Neuronal stem cell (in vitro differentiated cells): ENCODE measurements around the gene GMDS.

ENCODE experiments used
- DNase-seq: peaks from one replicate; pipeline ENCODE4 v3.0.0-alpha.2; 2013; ENCODE audit warnings: low spot score
- H2AFZ ChIP-seq: one replicate; pipeline ENCODE4 v1.6.1; 2013; ENCODE audit warnings: mild to moderate bottlenecking, low read length, inconsistent platforms
- H2AK5ac ChIP-seq: 2 replicates; pipeline ENCODE4 v1.6.1; 2013; ENCODE audit warnings: low read depth, mild to moderate bottlenecking, inconsistent platforms, low read length, moderate library complexity, mixed read lengths
- H2BK120ac ChIP-seq: 2 replicates; pipeline ENCODE4 v1.6.1; 2013; ENCODE audit warnings: low read depth, mild to moderate bottlenecking, inconsistent platforms, low read length, moderate library complexity, mixed read lengths
- H2BK12ac ChIP-seq: one replicate; pipeline ENCODE4 v1.6.1; 2013; ENCODE audit warnings: low read length, inconsistent platforms
- H2BK15ac ChIP-seq: 2 replicates; pipeline ENCODE4 v1.6.1; 2013; ENCODE audit warnings: mild to moderate bottlenecking, low read length, inconsistent platforms, mixed read lengths
- H2BK5ac ChIP-seq: one replicate; pipeline ENCODE4 v1.6.1; 2013; ENCODE audit warnings: inconsistent platforms, mild to moderate bottlenecking, low read length, moderate library complexity
- H3K14ac ChIP-seq: one replicate; pipeline ENCODE4 v1.6.1; 2013; ENCODE audit warnings: low read length, inconsistent platforms
- H3K18ac ChIP-seq: 2 replicates; pipeline ENCODE4 v1.6.1; 2013; ENCODE audit warnings: low read length, inconsistent platforms
- H3K23ac ChIP-seq: 2 replicates; pipeline ENCODE4 v1.6.1; 2013; ENCODE audit warnings: low read depth, mild to moderate bottlenecking, mixed read lengths, low read length, inconsistent platforms; ENCODE audit not compliant: poor library complexity
- H3K27ac ChIP-seq: replicated peaks from 3 replicates; pipeline ENCODE4 v1.5.1; 2013; ENCODE audit warnings: low read length, inconsistent platforms
- H3K27me3 ChIP-seq, 3 experiments: 2 replicates each; pipeline ENCODE4 v1.6.1; 2013; ENCODE audit warnings: low read length in 3 of 3, mild to moderate bottlenecking in 2 of 3, inconsistent platforms in 1 of 3, low read depth in 1 of 3, mixed read lengths in 1 of 3, moderate library complexity in 1 of 3; ENCODE audit not compliant: control insufficient read depth in 3 of 3, insufficient read depth in 3 of 3
- H3K36me3 ChIP-seq, 2 donors: replicated peaks in 1 of 2; 2 replicates each; pipeline ENCODE4 v1.6.1; 2013; ENCODE audit warnings: low read length in 2 of 2; ENCODE audit not compliant: control insufficient read depth in 2 of 2, insufficient read depth in 2 of 2
- H3K4ac ChIP-seq: 2 replicates; pipeline ENCODE4 v1.6.1; 2013; ENCODE audit warnings: inconsistent platforms, mild to moderate bottlenecking, low read length, moderate library complexity
- H3K4me1 ChIP-seq, 2 donors: 1 replicate in 1 of 2; 2 replicates in 1 of 2; pipeline ENCODE4 v1.6.1; 2013; ENCODE audit warnings: low read length in 2 of 2, low read depth in 1 of 2; ENCODE audit not compliant: control insufficient read depth in 2 of 2, insufficient read depth in 1 of 2
- H3K4me2 ChIP-seq: one replicate; pipeline ENCODE4 v1.6.1; 2013; ENCODE audit warnings: mild to moderate bottlenecking, low read length, inconsistent platforms; ENCODE audit not compliant: insufficient read depth, poor library complexity, severe bottlenecking
- H3K4me3 ChIP-seq, 2 donors: 2 replicates each; pipeline ENCODE4 v1.5.1; 2013; ENCODE audit warnings: low read length in 2 of 2, mild to moderate bottlenecking in 2 of 2, inconsistent platforms in 1 of 2, moderate library complexity in 1 of 2
- H3K79me1 ChIP-seq: one replicate; pipeline ENCODE4 v1.6.1; 2013; ENCODE audit warnings: low read depth, mild to moderate bottlenecking, inconsistent platforms, low read length, moderate library complexity
- H3K9ac ChIP-seq: one replicate; pipeline ENCODE4 v1.6.1; 2013; ENCODE audit warnings: mild to moderate bottlenecking, low read depth, low read length, inconsistent platforms; ENCODE audit not compliant: poor library complexity
- H3K9me3 ChIP-seq, 2 donors: replicated peaks in 1 of 2; 2 replicates each; pipeline versions ENCODE3 to v1.6.1; 2013; ENCODE audit warnings: low read length in 2 of 2, mild to moderate bottlenecking in 2 of 2, inconsistent platforms in 1 of 2, low read depth in 1 of 2, mixed read lengths in 1 of 2, moderate library complexity in 1 of 2; ENCODE audit not compliant: control insufficient read depth in 2 of 2, insufficient read depth in 1 of 2
- H4K8ac ChIP-seq: one replicate; pipeline ENCODE4 v1.6.1; 2013; ENCODE audit warnings: low read depth, mild to moderate bottlenecking, inconsistent platforms, low read length, moderate library complexity
- H4K91ac ChIP-seq: one replicate; pipeline ENCODE4 v1.6.1; 2013; ENCODE audit warnings: low read length, low read depth, mild to moderate bottlenecking, inconsistent platforms; ENCODE audit not compliant: poor library complexity
- WGBS, 2 donors: extraction: QIAGEN DNeasy Blood & Tissue Kit; methylation state at CpG; one replicate each; pipeline ENCODE4 v1.1.7; 2013; ENCODE audit warnings: missing lambda C conversion rate in 2 of 2, mixed read lengths in 1 of 2; ENCODE audit not compliant: insufficient read length in 2 of 2, insufficient replicate concordance in 1 of 2; ENCODE audit errors: extremely low coverage in 2 of 2; 5-methylcytosine and 5-hydroxymethylcytosine counted together

Gene GMDS

GRCh38 chr6:1869308-1869707 is 376.1 kb downstream of the GMDS start:
- H2AFZ ChIP-seq: no peak overlapping the region
- no peak for DNase-seq
- H4K8ac ChIP-seq: no peak overlapping the region
- H3K23ac ChIP-seq: no peak overlapping the region
- H4K91ac ChIP-seq: no peak overlapping the region
- H3K14ac ChIP-seq: no peak overlapping the region
- peaks cover 23 to 24% of the 10 kb centered on the region in 2 donors for H3K4me1 ChIP-seq
- no peak overlapping the region for H3K9ac ChIP-seq
- H3K4ac ChIP-seq: no peak overlapping the region
- no peaks in the 10 kb centered on the region for H3K36me3 ChIP-seq
- no peak overlapping the region for H3K27ac ChIP-seq
- H2BK15ac ChIP-seq: no peak overlapping the region
- no peak overlapping the region for H2BK12ac ChIP-seq
- H3K18ac ChIP-seq: no peak overlapping the region
- no peak overlapping the region for H3K4me2 ChIP-seq
- H2BK120ac ChIP-seq: no peak overlapping the region
- WGBS, 2 donors: no CpG with 5 or more reads among the region's 3 CpGs
- H3K79me1 ChIP-seq: no peaks in the 10 kb centered on the region
- H2AK5ac ChIP-seq: no peak overlapping the region
- no peak overlapping the region for H3K4me3 ChIP-seq
- no peaks in the 10 kb centered on the region for H3K27me3 ChIP-seq
- no peaks in the 10 kb centered on the region for H3K9me3 ChIP-seq
- H2BK5ac ChIP-seq: no peak overlapping the region

DNA sequence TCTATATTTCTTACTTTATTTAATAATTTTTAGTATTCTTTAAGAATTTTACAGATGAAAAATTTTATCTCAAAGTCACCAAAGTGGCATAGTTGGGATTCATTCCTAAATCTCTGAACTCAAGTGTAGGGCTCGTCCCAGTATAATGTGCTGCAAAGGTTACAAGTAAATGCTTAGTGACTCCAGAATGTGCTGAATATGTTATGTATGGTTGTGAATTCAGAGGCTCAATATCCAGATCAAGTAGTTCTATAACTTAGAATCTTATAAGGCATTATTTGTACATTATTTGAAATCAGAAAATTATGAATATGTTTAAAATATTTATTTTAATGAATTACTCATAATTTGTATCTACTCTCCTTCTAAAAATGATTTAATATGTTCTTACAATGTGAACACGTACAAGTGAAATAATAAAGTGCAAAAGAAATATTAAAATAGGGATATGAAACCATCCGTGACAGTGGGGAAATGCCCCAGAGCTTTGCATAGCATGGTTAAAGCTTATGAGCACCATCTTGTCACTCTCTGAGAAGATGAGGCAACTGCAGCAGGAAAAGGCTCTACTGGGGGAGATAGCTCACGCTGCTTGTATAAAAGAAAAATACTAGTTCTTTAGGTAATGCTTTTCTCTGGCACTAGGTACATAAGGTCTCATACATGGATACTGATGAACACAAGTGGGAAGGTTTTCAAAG is 376.7 kb downstream of the GMDS start:
- no peak for DNase-seq
- Histone ChIP-seq H2AK5ac (no peak overlapping the region), H3K9ac (no peak overlapping the region), H3K36me3 (no peaks in the 10 kb centered on the region), H2AFZ (no peak overlapping the region), H3K27me3 (no peaks in the 10 kb centered on the region), H3K4me2 (no peak overlapping the region), H3K79me1 (no peaks in the 10 kb centered on the region), H3K4ac (no peak overlapping the region), H3K4me1 (peaks cover 20 to 24% of the 10 kb centered on the region in 2 donors), H2BK15ac (no peak overlapping the region), H3K4me3 (no peak overlapping the region), H4K91ac (no peak overlapping the region), H3K27ac (no peak overlapping the region), H3K18ac (no peak overlapping the region), H2BK120ac (no peak overlapping the region), H3K23ac (no peak overlapping the region), H3K9me3 (no peaks in the 10 kb centered on the region), H2BK5ac (no peak overlapping the region), H4K8ac (no peak overlapping the region), H3K14ac (no peak overlapping the region), H2BK12ac (no peak overlapping the region)
- WGBS, 2 donors: no CpG with 5 or more reads among the region's 4 CpGs

DNA sequence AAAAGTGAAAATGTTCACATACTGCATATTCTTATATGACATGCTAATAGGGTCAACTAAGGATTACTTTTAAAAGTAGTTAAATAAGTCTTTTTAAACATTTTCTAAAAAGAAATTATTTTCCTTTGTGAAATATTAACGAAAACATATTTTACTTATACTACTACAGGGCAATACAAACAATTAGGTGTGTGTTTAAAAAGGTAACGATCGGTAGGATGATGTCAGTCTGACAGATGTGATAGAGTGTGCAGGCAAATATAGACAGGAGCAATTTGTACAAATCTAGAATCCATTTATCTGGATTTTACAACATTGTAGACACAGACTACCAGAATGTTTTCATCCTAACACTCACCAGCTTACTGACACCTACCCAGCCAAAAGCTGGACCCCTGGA is 378.2 kb downstream of the GMDS start:
- Histone ChIP-seq H2BK15ac (no peak overlapping the region), H3K14ac (no peak overlapping the region), H3K9me3 (no peaks in the 10 kb centered on the region), H2BK12ac (no peak overlapping the region), H3K36me3 (no peaks in the 10 kb centered on the region), H2BK5ac (no peak overlapping the region), H4K91ac (no peak overlapping the region), H3K4me1 (peaks cover 11 to 17% of the 10 kb centered on the region in 2 donors), H3K79me1 (no peaks in the 10 kb centered on the region), H3K4me2 (no peak overlapping the region), H3K4ac (no peak overlapping the region), H3K18ac (no peak overlapping the region), H2BK120ac (no peak overlapping the region), H3K27me3 (no peaks in the 10 kb centered on the region), H3K9ac (no peak overlapping the region), H4K8ac (no peak overlapping the region), H3K4me3 (no peak overlapping the region), H2AK5ac (no peak overlapping the region), H3K27ac (no peak overlapping the region), H3K23ac (no peak overlapping the region), H2AFZ (no peak overlapping the region)
- WGBS, 2 donors: no CpG with 5 or more reads among the region's 3 CpGs
- no peak for DNase-seq

- H3K4me3 ChIP-seq: no peak overlapping the region
- no peak for DNase-seq
- no peaks in the 10 kb centered on the region for H3K9me3 ChIP-seq
- H4K8ac ChIP-seq: no peak overlapping the region
- no peak overlapping the region for H2BK120ac ChIP-seq
- no peak overlapping the region for H2BK12ac ChIP-seq
- H2AFZ ChIP-seq: no peak overlapping the region
- H3K4me1 ChIP-seq: peaks cover 5 to 6% of the 10 kb centered on the region in 2 donors
- H3K27ac ChIP-seq: no peak overlapping the region
- no peak overlapping the region for H2AK5ac ChIP-seq
- H3K23ac ChIP-seq: no peak overlapping the region
- no peak overlapping the region for H4K91ac ChIP-seq
- H3K9ac ChIP-seq: no peak overlapping the region
- no CpG with 5 or more reads among the region's 7 CpGs for WGBS, 2 donors
- H3K14ac ChIP-seq: no peak overlapping the region
- H3K36me3 ChIP-seq: no peaks in the 10 kb centered on the region
- no peak overlapping the region for H2BK15ac ChIP-seq
- no peak overlapping the region for H3K4me2 ChIP-seq
- no peaks in the 10 kb centered on the region for H3K79me1 ChIP-seq
- H3K4ac ChIP-seq: no peak overlapping the region
- H3K27me3 ChIP-seq: no peaks in the 10 kb centered on the region
- H3K18ac ChIP-seq: no peak overlapping the region
- no peak overlapping the region for H2BK5ac ChIP-seq
These were observed 379.8 kb downstream of the GMDS start for GRCh38 chr6:1865585-1865984.
